Cardiac muscle cell (in vitro differentiated cells and primary cell): ENCODE results near the gene KIAA1755. TPM values are rescaled to one million over a fixed set of nuclear protein-coding genes. Genes with fewer than 3 reads are reported as not detected.
A peak's percentile ranks its signal among the peaks of the same experiment; 100 is the strongest.

Source experiments
- DNase-seq, 2 donors: peaks; one replicate each; pipeline versions ENCODE4 v3.0.0 to v3.0.0-alpha.2; 2010 to 2017; ENCODE audit warnings: low read depth in 1 of 2, low spot score in 1 of 2
- H3K27ac ChIP-seq: fragments of 200-600 bp; sonication (generic); 2 replicates; pipeline ENCODE4 v1.5.1; 2016
- H3K27me3 ChIP-seq: fragments of 200-600 bp; sonication (generic); 2 replicates; pipeline ENCODE4 v1.6.0; 2016; ENCODE audit warnings: control low read depth
- H3K36me3 ChIP-seq: fragments of 200-600 bp; sonication (generic); 2 replicates; pipeline ENCODE4 v1.5.1; 2016; ENCODE audit warnings: control low read depth
- H3K4me1 ChIP-seq: fragments of 200-600 bp; sonication (generic); 2 replicates; pipeline ENCODE4 v1.8.1; 2017; ENCODE audit warnings: low read depth, mild to moderate bottlenecking, mixed run types
- H3K4me3 ChIP-seq: fragments of 200-600 bp; sonication (generic); 2 replicates; pipeline ENCODE4 v1.5.1; 2016; ENCODE audit warnings: mild to moderate bottlenecking
- H3K9me3 ChIP-seq: fragments of 200-600 bp; sonication (generic); 2 replicates; pipeline ENCODE4 v1.5.1; 2017; ENCODE audit warnings: low read depth, mild to moderate bottlenecking, control low read depth
- CTCF ChIP-seq: IDR thresholded peaks from 2 replicates; pipeline ENCODE4 v1.5.1; 2012; ENCODE audit warnings: low read depth, mild to moderate bottlenecking, low read length
- polyA plus RNA-seq: library from polyadenylated mRNA; unstranded; fragments of >200 nt; fragmentation: Nextera tagmentation; extraction: Ambion mirVana; gene quantifications from 2 replicates; pipeline ENCODE4 v1.2.1, GENCODE V29; 2016
- total RNA-seq: library from RNA; depleted of rRNA; stranded (reverse); fragments of >200 nt; gene quantifications from 2 replicates; pipeline ENCODE4 v1.2.3, GENCODE V29; 2016

KIAA1755 gene
- total and polyA plus RNA-seq, 2 experiments from 2014 or later = not detected

DNA sequence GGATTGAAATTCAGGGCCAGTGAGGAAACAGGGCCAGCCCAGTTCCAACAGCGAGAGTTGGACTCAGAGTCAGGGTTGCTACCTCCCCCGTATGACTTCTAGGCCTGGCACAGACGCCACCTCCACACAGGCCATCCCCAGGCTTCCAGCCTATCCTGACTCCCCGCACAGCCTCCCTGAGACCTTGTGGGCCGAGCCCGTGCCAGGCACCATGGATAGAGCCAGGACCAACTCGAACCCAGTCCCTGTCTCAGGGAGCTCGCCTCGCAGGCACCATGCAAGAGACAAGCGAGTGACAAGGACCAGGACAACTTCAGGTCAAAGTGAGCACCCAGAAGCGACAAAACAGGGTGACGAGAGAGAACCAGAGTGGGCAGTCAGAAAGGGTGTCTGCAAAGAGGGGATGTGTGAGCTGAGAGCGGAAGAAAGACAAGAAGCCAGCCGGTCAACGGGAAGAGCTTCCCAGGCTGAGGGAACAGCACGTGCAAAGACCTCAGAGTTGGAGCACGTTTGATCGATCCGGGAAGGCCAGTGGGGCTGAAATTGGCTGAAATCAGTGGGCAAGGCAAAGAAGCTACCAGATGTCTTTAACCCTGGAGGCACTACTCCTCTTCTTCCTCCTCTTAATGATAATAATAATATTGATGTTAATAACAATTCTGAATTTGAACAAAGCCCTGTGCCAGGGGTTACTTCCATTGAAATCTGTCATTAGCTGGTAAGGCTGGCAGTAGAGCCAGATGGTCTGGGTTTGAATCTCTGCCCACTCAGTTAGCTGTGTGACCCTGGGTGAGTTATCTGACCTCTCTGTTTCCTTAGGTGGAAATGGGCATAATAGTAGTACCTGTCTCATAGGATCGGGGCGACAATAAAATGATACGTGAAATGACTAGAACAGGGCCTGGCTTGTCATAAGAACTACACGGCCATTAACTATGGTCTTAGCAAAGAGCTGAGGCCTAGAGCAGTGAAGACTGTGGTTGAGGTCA is 45.0 kb downstream of the KIAA1755 start:
- H3K36me3 ChIP-seq = no peaks in the 10 kb centered on the region
- H3K9me3 ChIP-seq = no peaks in the 10 kb centered on the region
- no peak for DNase-seq
- TF ChIP-seq CTCF = no peak
- H3K27me3 ChIP-seq = no peaks in the 10 kb centered on the region
- H3K4me3 ChIP-seq = no peak overlapping the region
- no peaks in the 10 kb centered on the region for H3K4me1 ChIP-seq
- no peak overlapping the region for H3K27ac ChIP-seq

- TF ChIP-seq CTCF = peak; percentile 12
- Histone ChIP-seq H3K27me3 (no peaks in the 10 kb centered on the region), H3K4me3 (no peak overlapping the region), H3K27ac (no peak overlapping the region), H3K4me1 (no peaks in the 10 kb centered on the region), H3K36me3 (no peaks in the 10 kb centered on the region), H3K9me3 (no peaks in the 10 kb centered on the region)
- no peak for DNase-seq
Measured at GRCh38 chr20:38214256-38215193, 46.0 kb downstream of the KIAA1755 start.

DNA sequence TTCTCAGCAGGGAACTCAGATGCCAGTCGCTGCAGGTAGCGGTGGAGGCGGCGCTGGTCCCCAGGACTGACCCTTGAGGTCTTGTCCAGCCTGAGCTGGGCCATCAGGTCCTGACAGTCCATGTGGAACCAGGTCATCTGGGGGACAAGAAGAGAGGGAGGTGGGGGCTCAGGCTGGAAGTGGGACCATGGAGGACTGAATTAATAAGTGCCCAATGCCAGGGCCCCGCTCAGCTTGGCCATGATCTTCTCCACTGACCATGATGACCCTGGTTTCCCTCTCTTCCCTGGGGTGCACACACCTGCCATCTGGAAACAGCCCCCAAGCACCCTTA is 47.0 kb downstream of the KIAA1755 start:
- no peaks in the 10 kb centered on the region for H3K9me3 ChIP-seq
- no peak overlapping the region for H3K27ac ChIP-seq
- H3K4me1 ChIP-seq = peaks cover under 1% of the 10 kb centered on the region
- DNase-seq = no peak
- H3K36me3 ChIP-seq = no peaks in the 10 kb centered on the region
- H3K27me3 ChIP-seq = no peaks in the 10 kb centered on the region
- H3K4me3 ChIP-seq = no peak overlapping the region
- no peak for TF ChIP-seq CTCF

- H3K27me3 ChIP-seq = no peaks in the 10 kb centered on the region
- no peak for DNase-seq
- TF ChIP-seq CTCF = no peak
- H3K36me3 ChIP-seq = no peaks in the 10 kb centered on the region
- no peaks in the 10 kb centered on the region for H3K9me3 ChIP-seq
- H3K4me3 ChIP-seq = no peak overlapping the region
- H3K27ac ChIP-seq = no peak overlapping the region
- peaks cover 4% of the 10 kb centered on the region for H3K4me1 ChIP-seq
Measured at GRCh38 chr20:38212806-38213606, 47.5 kb downstream of the KIAA1755 start.
